NB4 (cell line): Measurements from ENCODE around the gene DRC7.

ENCODE experiments used
- DNase-seq: peaks from one replicate; pipeline ENCODE4 v3.0.0; 2010; ENCODE audit warnings: low read depth
- H3K4me3 ChIP-seq: one replicate; pipeline ENCODE4 v1.5.1; 2011; ENCODE audit warnings: mild to moderate bottlenecking, low read depth, low read length, moderate library complexity
- CTCF ChIP-seq: IDR thresholded peaks from one replicate; pipeline ENCODE4 v1.5.1; 2012; ENCODE audit warnings: low read depth, low read length
- MAX ChIP-seq: IDR thresholded peaks from 2 replicates; pipeline ENCODE4 v1.6.1; 2011; ENCODE audit warnings: low read depth, low read length
- MYC ChIP-seq: IDR thresholded peaks from 2 replicates; pipeline ENCODE4 v1.6.1; 2011; ENCODE audit warnings: low read depth, low read length
- POLR2A ChIP-seq: IDR thresholded peaks from 2 replicates; pipeline ENCODE4 v1.6.1; 2011; ENCODE audit warnings: mild to moderate bottlenecking; ENCODE audit not compliant: insufficient read length; ENCODE audit errors: extremely low read depth

The DRC7 gene

GRCh38 chr16:57751539-57752202 lies 57.1 kb downstream of the DRC7 start:
- no peak for TF ChIP-seq POLR2A
- TF ChIP-seq MAX: no peak
- TF ChIP-seq CTCF: no peak
- TF ChIP-seq MYC: no peak
- no peak overlapping the region for H3K4me3 ChIP-seq
- no peak for DNase-seq

- no peak for DNase-seq
- H3K4me3 ChIP-seq: no peak overlapping the region
- TF ChIP-seq POLR2A (no peak), MAX (no peak), MYC (no peak), CTCF (no peak)
Observed at GRCh38 chr16:57752203-57752580, 57.6 kb downstream of the DRC7 start.

GRCh38 chr16:57752581-57753447 lies 58.2 kb downstream of the DRC7 start:
- TF ChIP-seq CTCF (no peak), MAX (no peak), POLR2A (no peak), MYC (no peak)
- no peak overlapping the region for H3K4me3 ChIP-seq
- no peak for DNase-seq

- no peak for TF ChIP-seq MAX
- TF ChIP-seq POLR2A: no peak
- no peak overlapping the region for H3K4me3 ChIP-seq
- DNase-seq: no peak
Observed at GRCh38 chr16:57753448-57754353, 59.1 kb downstream of the DRC7 start.

- DNase-seq: no peak
- H3K4me3 ChIP-seq: no peak overlapping the region
- TF ChIP-seq MYC: no peak
- no peak for TF ChIP-seq CTCF
- TF ChIP-seq MAX: no peak
- no peak for TF ChIP-seq POLR2A
Observed at GRCh38 chr16:57754354-57755060, 59.9 kb downstream of the DRC7 start.
